Left lung (tissue), 10 donors: Measurements from ENCODE around the gene SHFL. TPM values are rescaled to one million over a fixed set of nuclear protein-coding genes. Genes with fewer than 3 reads are reported as not detected.

ENCODE experiments used
- ATAC-seq: fragments of 200-7000 bp; cut with Tn5 transposase; one replicate; pipeline ENCODE4 v1.9.1; 2020; ENCODE audit warnings: moderate library complexity
- DNase-seq, 4 donors: peaks; one replicate each; pipeline ENCODE4 v3.0.0-alpha.2; 2013 to 2020
- H3K27ac ChIP-seq, 2 donors: fragments of 200-600 bp; sonication (generic) in 1 of 2; one replicate each; pipeline versions ENCODE4 v1.5.0 to v1.8.0; 2020 to 2021
- H3K27me3 ChIP-seq, 2 donors: fragments of 200-600 bp; sonication (generic) in 1 of 2; one replicate each; pipeline versions ENCODE4 v1.5.0 to v1.8.0; 2020 to 2021
- H3K36me3 ChIP-seq, 2 donors: fragments of 200-600 bp; sonication (generic) in 1 of 2; one replicate each; pipeline versions ENCODE4 v1.5.0 to v1.8.0; 2020 to 2021
- H3K4me1 ChIP-seq, 2 donors: fragments of 200-600 bp; one replicate each; pipeline ENCODE4 v1.8.0; 2021
- H3K4me3 ChIP-seq, 2 donors: fragments of 200-600 bp; sonication (generic) in 1 of 2; one replicate each; pipeline versions ENCODE4 v1.5.0 to v1.8.0; 2020 to 2021; ENCODE audit warnings: mild to moderate bottlenecking in 1 of 2
- H3K9me3 ChIP-seq, 2 donors: fragments of 200-600 bp; sonication (generic) in 1 of 2; one replicate each; pipeline versions ENCODE4 v1.5.0 to v1.8.0; 2020 to 2021
- intact Hi-C, 2 donors: fragments of 100-400 bp; cut with DNase I; formaldehyde crosslinking; loops; one replicate each; pipeline versions ENCODE4 v1.11.2 to v1.14.2; 2022
- polyA plus RNA-seq, 6 donors: library from polyadenylated mRNA; unstranded; fragments of 120-200 nt; gene quantifications; one replicate each; pipeline ENCODE4 v1.2.1, GENCODE V29; 2013; ENCODE audit not compliant: insufficient read length in 6 of 6
- total RNA-seq, 2 donors: library from RNA; stranded (reverse); fragmentation: NEBNext Ultra II Directional; extraction: Animal tissue kit (Norgen Biotek cat#: 25700); gene quantifications; one replicate each; pipeline ENCODE4 v1.2.1, GENCODE V29; 2021
- TF ChIP-seq, protein P1 (sequence below), 2 donors: fragments of 200-600 bp; sonication (generic) in 1 of 2; IDR thresholded peaks; one replicate each; pipeline versions ENCODE4 v1.5.0 to v1.8.0; 2021; ENCODE audit warnings: antibody characterized with exemption in 2 of 2
- donor health status: DM: no; HTN: yes; CAD: no.
- donor health status: DM: no; HTN: no; CAD: no.

Gene SHFL
- total and polyA plus RNA-seq, 8 donors = 28.8 to 41.6 (median 35.8) TPM

DNA sequence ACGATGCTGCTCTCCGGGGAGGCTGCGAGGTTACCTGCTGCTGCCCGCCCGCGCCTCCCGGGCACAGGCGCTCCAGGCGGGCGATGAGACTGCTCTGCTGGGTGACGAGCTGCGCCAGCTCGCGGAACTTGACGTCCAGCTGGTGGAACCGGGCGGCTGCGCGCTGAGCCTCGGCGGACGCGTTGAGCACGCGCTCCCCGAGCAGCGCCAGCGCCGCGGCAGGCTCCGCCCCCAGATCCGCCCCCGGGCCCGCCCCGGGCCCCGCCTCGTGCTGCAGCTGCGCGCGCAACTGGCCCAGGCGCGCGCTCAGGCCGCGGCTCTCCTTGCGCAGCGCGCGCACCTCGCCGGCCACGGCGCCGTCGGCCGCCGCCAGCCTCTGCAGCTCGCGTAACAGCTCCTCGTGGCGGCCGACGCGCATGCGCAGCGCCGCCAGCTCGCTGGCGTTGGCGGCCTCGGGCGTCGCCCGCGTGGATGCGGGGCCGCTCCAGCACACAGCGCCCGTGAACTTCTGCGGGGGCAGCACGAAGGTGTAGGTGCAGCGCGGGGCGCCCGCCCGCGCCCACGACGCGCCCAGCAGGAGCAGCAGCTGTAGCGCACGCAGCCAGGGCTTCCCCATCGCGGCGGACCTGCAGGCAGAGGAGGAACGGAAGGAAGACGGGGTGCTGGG lies 10.0 kb downstream of the SHFL start:
- peak overlapping the region; percentile 48 to 55 for H3K4me3 ChIP-seq
- peak overlapping the region; percentile 79 to 90 for H3K27ac ChIP-seq
- intact Hi-C loops = no loop called here
- H3K36me3 ChIP-seq = peaks cover 0 to 28% of the 10 kb centered on the region in 2 donors
- H3K9me3 ChIP-seq = no peaks in the 10 kb centered on the region
- TF ChIP-seq, protein P1, sequence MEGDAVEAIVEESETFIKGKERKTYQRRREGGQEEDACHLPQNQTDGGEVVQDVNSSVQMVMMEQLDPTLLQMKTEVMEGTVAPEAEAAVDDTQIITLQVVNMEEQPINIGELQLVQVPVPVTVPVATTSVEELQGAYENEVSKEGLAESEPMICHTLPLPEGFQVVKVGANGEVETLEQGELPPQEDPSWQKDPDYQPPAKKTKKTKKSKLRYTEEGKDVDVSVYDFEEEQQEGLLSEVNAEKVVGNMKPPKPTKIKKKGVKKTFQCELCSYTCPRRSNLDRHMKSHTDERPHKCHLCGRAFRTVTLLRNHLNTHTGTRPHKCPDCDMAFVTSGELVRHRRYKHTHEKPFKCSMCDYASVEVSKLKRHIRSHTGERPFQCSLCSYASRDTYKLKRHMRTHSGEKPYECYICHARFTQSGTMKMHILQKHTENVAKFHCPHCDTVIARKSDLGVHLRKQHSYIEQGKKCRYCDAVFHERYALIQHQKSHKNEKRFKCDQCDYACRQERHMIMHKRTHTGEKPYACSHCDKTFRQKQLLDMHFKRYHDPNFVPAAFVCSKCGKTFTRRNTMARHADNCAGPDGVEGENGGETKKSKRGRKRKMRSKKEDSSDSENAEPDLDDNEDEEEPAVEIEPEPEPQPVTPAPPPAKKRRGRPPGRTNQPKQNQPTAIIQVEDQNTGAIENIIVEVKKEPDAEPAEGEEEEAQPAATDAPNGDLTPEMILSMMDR (IDR thresholded peaks at IDR 0.05) = no peak
- ATAC-seq (peak; percentile 91), DNase-seq (peak; percentile 87 to 98 (median 92))
- H3K27me3 ChIP-seq = no peaks in the 10 kb centered on the region
- H3K4me1 ChIP-seq = peaks cover 3 to 14% of the 10 kb centered on the region in 2 donors

DNA sequence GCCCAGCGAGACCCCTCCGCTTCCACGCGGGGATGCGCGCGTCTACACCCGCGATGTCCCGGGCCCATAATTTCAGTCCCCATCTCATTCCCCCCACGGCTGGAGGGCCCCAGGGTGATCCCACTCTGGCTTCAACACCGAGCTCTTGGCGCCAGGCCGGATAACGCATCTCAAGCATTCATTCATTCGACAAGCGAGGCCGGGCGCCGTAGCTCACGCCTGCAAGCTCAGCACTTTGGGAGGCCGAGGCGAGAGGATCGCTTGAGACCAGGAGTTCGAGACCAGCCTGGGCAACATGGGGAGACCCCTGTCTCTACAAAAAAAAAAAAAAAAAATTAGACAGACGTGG lies 10.5 kb downstream of the SHFL start:
- Histone ChIP-seq H3K4me3 (peak overlapping the region; percentile 48 to 55), H3K27me3 (no peaks in the 10 kb centered on the region), H3K9me3 (no peaks in the 10 kb centered on the region), H3K4me1 (peaks cover 3 to 19% of the 10 kb centered on the region in 2 donors), H3K27ac (peak overlapping the region; percentile 79 to 90), H3K36me3 (peaks cover 0 to 23% of the 10 kb centered on the region in 2 donors)
- TF ChIP-seq, protein P1 (IDR thresholded peaks at IDR 0.05) = no peak
- intact Hi-C loops = no loop called here
- DNase-seq (no peak), ATAC-seq (peak; percentile 5)

DNA sequence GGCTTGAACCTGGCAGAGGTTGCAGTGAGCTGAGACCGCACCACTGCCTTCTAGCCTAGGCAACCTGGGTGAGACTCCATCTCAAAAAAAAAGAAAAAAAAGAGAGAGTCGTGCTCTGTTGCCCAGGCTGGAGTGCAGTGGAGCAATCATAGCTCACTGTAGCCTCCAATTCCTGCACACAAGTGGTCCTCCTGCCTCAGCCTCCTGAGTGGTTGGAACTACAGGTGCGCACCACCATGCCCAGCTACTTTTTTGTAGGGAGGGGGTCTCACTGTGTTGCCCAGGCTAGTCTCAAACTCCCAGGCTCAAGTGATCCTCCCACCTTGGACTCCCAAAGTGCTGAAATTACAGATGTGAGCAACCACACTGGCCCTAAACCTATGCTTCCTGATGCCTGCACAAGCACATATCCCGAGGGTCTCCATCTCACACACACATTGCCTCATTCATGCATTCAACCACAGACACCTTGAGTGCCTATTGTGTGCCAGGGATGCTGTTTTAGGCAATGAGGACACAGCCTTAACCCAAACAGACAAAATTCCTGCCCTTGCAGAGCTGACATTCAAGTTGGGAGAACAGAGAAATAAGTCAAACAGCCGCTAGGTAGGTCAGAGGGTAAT lies 14.2 kb downstream of the SHFL start:
- H3K36me3 ChIP-seq = no peaks in the 10 kb centered on the region
- TF ChIP-seq, protein P1 (IDR thresholded peaks at IDR 0.05) = no peak
- DNase-seq = no peak
- H3K27ac ChIP-seq = no peak overlapping the region
- no peak overlapping the region for H3K4me3 ChIP-seq
- H3K4me1 ChIP-seq = peaks cover 3 to 36% of the 10 kb centered on the region in 2 donors
- intact Hi-C loops = no loop called here
- no peaks in the 10 kb centered on the region for H3K9me3 ChIP-seq
- no peaks in the 10 kb centered on the region for H3K27me3 ChIP-seq
- ATAC-seq = no peak

DNA sequence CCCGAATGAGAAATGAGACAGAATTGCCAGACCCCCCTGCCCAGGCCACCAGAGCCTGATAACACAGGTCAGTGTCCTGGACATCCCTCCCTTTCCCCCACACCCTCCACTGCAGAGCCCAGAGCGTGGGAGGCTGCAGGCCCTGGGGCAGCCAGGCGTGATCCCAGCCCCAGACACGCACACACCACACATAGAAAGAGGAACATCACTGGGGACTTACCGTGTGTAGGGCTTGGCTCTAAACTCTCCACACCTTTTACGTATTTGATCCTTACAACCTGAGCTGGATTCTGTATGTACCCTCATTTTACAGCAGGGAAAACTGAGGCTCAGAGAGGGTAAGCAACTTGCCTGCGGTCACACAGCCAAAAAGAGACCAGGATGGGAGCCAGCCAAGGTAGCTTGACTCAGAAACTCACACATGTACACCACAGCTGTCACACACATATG lies 16.7 kb downstream of the SHFL start:
- no peak for ATAC-seq
- TF ChIP-seq, protein P1 (IDR thresholded peaks at IDR 0.05) = no peak
- DNase-seq = peak in 1 of 4 donors; percentile 39
- Histone ChIP-seq H3K4me1 (peaks cover 11 to 46% of the 10 kb centered on the region in 2 donors), H3K27ac (peak overlapping the region in 1 of 2 donors; percentile 63), H3K36me3 (peaks cover 0 to 5% of the 10 kb centered on the region in 2 donors), H3K9me3 (no peaks in the 10 kb centered on the region), H3K27me3 (no peaks in the 10 kb centered on the region), H3K4me3 (no peak overlapping the region)
- intact Hi-C loops = no loop called here

DNA sequence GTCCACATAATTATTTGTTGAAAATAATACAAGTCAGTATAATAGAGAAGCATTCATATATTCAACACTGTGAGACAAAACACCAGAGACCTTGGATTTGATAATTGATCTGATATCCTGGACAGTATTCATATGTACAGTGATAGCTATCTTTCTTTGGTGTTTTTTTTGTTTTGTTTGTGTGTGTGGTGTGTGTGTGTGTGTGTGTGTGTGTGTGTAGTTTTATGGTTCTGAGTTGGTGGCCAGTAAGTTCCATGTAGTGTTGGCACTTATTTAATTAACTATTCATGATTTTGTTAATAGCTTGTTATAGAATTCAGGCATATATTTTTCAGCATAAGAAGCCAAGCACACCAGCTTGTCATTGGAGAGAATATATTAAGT lies 18.0 kb downstream of the SHFL start:
- Histone ChIP-seq H3K4me3 (no peak overlapping the region), H3K4me1 (peaks cover 11 to 54% of the 10 kb centered on the region in 2 donors), H3K27me3 (no peaks in the 10 kb centered on the region), H3K27ac (no peak overlapping the region), H3K36me3 (peaks cover 0 to 19% of the 10 kb centered on the region in 2 donors), H3K9me3 (no peaks in the 10 kb centered on the region)
- TF ChIP-seq, protein P1 (IDR thresholded peaks at IDR 0.05) = no peak
- no peak for ATAC-seq
- no peak for DNase-seq
- intact Hi-C loops = no loop called here
